Mucosa of rectum (tissue), 2 donors: Measurements from ENCODE around the gene KIAA1217.

ENCODE experiments used
- H3K27ac ChIP-seq, 2 donors: one replicate each; pipeline ENCODE4 v1.7.0; 2013; ENCODE audit warnings: inconsistent platforms in 2 of 2, low read depth in 2 of 2, low read length in 2 of 2
- H3K27me3 ChIP-seq, 2 donors: one replicate each; pipeline ENCODE4 v1.7.0; 2013; ENCODE audit warnings: low read length in 2 of 2; ENCODE audit not compliant: control insufficient read depth in 2 of 2, insufficient read depth in 2 of 2
- H3K36me3 ChIP-seq, 2 donors: one replicate each; pipeline ENCODE4 v1.7.0; 2013; ENCODE audit warnings: low read length in 2 of 2; ENCODE audit not compliant: control insufficient read depth in 2 of 2, insufficient read depth in 2 of 2
- H3K4me1 ChIP-seq, 2 donors: one replicate each; pipeline ENCODE4 v1.7.0; 2013; ENCODE audit warnings: low read length in 2 of 2, mild to moderate bottlenecking in 1 of 2; ENCODE audit not compliant: control insufficient read depth in 2 of 2, insufficient read depth in 2 of 2
- H3K4me3 ChIP-seq, 2 donors: one replicate each; pipeline ENCODE4 v1.7.0; 2013; ENCODE audit warnings: low read length in 2 of 2
- H3K9ac ChIP-seq, 2 donors: one replicate each; pipeline ENCODE4 v1.7.0; 2013; ENCODE audit warnings: low read length in 2 of 2, low read depth in 1 of 2, mild to moderate bottlenecking in 1 of 2
- H3K9me3 ChIP-seq, 2 donors: one replicate each; pipeline ENCODE4 v1.7.0; 2013; ENCODE audit warnings: low read length in 2 of 2; ENCODE audit not compliant: control insufficient read depth in 2 of 2
- donor health status: healthy.
- donor health status: Normal muscosa, but diverticular disease.

Gene KIAA1217

DNA sequence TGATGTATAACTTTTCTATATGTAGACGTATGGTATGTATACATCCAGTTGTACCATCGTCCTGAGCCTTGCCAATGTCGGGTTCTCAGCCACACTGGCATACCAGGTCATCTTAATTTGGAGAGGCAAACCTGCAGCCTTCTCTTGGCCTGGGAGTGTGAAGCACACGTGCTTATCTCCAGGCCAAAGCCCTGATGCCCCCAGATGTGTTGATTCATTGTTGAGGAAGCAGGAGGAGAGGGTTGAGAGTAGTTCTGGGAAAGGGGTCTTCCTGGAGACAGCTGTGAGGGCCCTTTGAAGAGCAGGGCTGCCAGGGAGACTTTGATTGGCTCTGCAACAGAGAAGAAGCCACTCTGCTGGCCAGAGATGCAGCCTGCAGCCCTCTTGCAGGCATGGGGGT is 359.1 kb downstream of the KIAA1217 start:
- Histone ChIP-seq H3K27me3 (no peaks in the 10 kb centered on the region), H3K9ac (no peak overlapping the region), H3K27ac (no peak overlapping the region), H3K9me3 (no peaks in the 10 kb centered on the region), H3K4me1 (no peaks in the 10 kb centered on the region), H3K4me3 (no peak overlapping the region), H3K36me3 (no peaks in the 10 kb centered on the region)

DNA sequence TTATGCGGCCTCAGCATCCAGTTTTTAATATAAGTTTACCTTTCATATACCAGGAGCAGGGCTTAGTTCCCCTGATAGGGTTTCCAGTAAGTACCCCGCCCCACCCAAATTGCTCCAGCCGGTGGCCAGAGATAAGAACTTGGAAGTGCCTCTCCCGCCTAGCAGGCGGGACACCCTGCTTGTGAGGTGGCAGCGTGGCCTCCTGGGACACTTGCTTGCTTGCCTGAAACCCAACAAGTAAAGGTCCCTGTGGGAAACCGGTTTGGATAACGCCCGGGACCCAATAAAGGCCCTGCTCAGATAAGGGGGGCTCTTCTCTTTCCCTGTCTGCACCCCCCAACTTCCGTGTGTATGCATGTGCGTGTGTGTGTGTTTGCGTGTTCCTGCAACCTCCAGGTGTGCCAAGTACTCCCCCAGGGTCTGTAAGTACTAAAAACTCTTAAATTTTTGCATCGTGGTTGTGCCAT is 360.4 kb downstream of the KIAA1217 start:
- H3K4me1 ChIP-seq: no peaks in the 10 kb centered on the region
- H3K9ac ChIP-seq: no peak overlapping the region
- no peaks in the 10 kb centered on the region for H3K27me3 ChIP-seq
- no peak overlapping the region for H3K4me3 ChIP-seq
- no peaks in the 10 kb centered on the region for H3K9me3 ChIP-seq
- H3K27ac ChIP-seq: no peak overlapping the region
- no peaks in the 10 kb centered on the region for H3K36me3 ChIP-seq

DNA sequence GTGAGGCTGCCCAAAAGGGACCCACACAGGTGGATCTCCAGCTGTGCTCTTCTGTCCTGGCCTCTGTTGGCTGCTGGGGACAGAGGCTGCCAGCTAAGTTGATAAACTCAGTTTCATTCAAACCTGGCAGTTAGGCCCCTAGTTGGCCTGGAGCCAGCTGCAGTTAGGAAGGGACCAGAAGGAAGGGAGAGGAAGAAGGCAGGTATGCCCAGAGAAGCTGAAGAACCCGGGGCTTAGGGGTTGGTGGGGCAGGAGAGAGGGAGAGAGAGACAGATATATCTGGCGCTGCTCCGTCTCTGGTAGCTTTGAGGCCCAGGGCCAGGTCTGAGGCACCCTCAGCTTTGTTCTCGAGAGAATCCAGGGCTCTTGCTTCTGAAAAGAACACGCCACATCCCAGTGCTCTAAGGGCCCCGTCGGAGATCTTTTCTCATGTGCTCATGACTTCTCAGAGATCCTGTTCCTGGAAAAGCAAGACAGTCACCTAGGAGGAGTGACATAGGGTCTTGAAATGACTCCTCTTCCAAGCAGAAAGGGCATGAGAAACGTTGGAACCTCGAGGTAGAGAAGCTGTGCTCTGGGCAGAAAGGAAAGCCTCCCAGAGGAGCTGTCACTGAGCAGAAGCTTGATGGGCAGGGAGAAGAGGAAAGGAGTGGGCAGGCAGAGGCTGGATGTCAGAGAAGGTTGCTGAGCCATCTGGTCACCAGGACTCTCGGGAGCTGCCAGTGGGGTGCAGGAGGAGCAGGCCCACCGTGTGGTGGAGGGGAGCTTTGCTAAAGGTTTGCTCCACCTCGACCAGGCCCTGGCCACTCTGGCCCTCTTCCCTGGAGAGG is 361.1 kb downstream of the KIAA1217 start:
- Histone ChIP-seq H3K36me3 (no peaks in the 10 kb centered on the region), H3K9me3 (no peaks in the 10 kb centered on the region), H3K4me3 (no peak overlapping the region), H3K4me1 (no peaks in the 10 kb centered on the region), H3K27me3 (no peaks in the 10 kb centered on the region), H3K9ac (no peak overlapping the region), H3K27ac (no peak overlapping the region)

DNA sequence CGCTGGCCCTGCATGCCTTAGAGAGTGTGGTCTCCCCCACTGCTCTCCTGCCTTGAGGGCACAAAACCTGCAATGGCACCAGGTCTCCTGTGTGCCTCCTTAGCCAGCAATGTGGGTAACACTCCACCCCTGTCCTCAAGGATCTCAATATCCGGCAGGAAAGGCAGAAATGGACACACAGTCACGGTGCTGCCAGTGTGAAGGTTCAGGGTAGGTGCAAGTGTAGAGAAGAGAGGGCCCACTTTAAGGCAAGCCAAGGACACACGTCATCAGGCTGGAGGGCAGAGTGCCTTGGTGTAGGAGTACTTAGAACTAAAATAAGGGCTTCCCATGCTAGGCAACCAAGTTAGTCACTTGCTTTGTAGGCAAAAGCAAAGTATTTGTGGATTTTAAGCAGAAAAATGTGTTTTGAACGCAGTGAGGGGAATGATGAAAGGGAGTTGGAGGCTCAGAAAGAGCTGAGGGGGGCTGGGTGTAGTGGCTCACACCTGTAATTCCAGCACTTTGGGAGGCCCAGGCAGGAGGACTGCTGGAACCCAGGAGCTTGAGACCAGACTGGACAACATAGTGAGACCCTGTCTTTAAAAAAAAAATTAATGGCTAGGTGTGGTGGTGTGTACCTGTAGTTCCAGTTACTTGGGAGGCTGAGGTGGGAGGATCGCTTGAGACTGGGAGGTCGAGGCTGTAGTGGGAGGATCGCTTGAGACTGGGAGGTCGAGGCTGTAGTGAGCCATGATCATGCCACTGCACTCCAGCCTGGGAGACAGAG is 361.9 kb downstream of the KIAA1217 start:
- Histone ChIP-seq H3K9ac (no peak overlapping the region), H3K4me1 (no peaks in the 10 kb centered on the region), H3K27me3 (no peaks in the 10 kb centered on the region), H3K4me3 (no peak overlapping the region), H3K36me3 (no peaks in the 10 kb centered on the region), H3K9me3 (no peaks in the 10 kb centered on the region), H3K27ac (no peak overlapping the region)

DNA sequence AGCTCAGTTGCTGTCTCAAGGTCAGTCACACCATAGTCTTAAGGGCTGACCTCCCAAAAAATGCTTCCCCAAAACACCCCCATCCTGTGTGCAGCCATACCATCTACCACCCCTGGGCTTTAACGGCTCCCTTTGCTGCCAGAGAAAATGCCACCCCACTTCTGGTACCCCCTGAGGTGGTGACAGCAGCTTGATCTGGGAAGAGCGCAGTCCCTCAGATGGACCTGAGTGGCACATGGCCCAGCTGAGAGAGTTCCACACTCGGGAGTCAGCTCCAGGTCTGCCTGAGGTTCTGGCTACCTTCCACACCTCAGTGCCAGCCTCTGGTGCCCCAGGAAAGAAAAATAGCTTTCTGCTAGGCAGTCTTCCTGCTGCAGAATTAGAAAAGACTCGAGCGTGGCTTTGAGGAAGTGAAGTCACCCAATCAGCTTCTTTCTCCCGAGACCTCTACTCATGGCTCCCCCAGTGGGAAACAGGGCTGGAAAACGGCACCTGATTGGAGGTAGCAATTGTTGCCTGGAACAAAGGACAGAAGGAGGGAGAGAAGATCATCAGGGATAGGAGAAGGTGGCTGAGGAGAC is 363.0 kb downstream of the KIAA1217 start:
- Histone ChIP-seq H3K9ac (no peak overlapping the region), H3K9me3 (no peaks in the 10 kb centered on the region), H3K27ac (no peak overlapping the region), H3K36me3 (no peaks in the 10 kb centered on the region), H3K4me1 (no peaks in the 10 kb centered on the region), H3K27me3 (no peaks in the 10 kb centered on the region), H3K4me3 (no peak overlapping the region)

DNA sequence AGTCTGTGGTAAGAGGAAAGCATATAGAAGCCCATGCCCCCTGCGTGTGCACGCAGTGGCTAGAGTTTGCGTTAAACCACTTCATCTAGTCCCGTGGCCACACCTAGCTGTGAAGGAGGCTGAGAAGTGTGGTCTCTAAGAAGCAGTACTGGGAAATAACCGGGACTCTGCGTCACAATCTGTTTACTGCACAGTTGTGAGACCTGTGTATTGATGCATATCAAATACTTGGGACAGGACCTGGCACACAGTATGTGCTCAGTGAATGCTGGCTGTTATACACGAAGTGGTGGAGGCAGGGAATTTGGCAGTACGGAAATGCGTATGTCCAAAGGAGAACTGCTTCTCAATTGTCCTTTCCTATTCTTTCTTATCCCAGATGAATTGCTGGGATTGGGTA is 365.2 kb downstream of the KIAA1217 start:
- Histone ChIP-seq H3K9ac (no peak overlapping the region), H3K4me3 (no peak overlapping the region), H3K9me3 (no peaks in the 10 kb centered on the region), H3K27me3 (no peaks in the 10 kb centered on the region), H3K36me3 (no peaks in the 10 kb centered on the region), H3K27ac (no peak overlapping the region), H3K4me1 (no peaks in the 10 kb centered on the region)

DNA sequence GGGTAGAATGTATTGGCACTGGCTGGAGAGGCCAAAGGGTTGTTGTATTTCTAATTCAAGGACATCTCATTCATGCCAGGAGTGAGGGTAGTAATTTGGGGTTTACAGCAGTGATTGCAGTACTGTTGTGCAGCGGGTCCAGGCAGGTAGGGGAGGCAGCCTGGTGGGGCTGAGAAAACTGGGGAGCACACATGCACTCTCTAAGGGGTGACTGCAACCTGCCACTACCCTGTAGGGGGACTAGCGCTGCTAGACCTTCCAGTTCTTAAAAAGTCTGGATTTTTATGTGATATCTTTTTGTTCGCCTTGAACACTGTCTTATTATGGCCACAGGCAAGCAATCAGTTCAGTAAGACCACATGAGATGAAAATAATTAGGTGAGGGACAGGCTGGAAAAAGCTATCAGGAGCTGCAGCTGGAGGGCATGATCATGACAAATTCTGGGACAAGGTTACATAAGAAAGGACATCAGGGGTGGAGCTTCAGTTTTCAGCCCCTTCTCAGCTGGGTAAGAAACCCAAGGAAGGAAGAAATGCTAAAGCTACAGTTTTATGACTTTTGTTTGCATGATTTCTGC is 365.7 kb downstream of the KIAA1217 start:
- Histone ChIP-seq H3K9ac (no peak overlapping the region), H3K4me1 (no peaks in the 10 kb centered on the region), H3K27me3 (no peaks in the 10 kb centered on the region), H3K9me3 (no peaks in the 10 kb centered on the region), H3K27ac (no peak overlapping the region), H3K36me3 (no peaks in the 10 kb centered on the region), H3K4me3 (no peak overlapping the region)

DNA sequence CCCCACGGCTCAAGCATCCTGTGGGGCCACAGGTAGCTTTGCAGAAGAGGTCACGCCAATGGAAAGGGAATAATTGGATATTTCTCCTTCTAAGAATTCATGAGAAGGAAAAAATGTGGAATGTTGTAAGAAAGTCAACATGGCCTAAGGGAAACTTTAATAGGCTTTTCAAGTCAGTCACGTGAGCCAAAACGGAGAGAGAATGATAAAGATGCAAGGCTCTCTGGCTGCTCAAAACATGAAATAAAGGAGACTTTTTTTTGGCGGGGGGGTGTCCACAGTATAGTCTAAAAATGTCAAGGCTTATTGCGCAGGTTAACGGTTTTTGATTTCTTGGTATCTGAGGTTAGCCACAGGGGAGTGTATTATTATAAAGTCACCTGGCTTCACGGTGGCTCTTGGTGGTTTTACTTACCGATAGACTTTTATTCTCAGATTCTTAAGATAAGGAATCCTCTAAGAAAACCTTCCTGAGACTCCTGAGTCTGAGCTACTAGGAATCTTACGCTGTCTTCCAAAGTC is 366.6 kb downstream of the KIAA1217 start:
- Histone ChIP-seq H3K27me3 (no peaks in the 10 kb centered on the region), H3K9ac (no peak overlapping the region), H3K4me3 (no peak overlapping the region), H3K27ac (no peak overlapping the region), H3K36me3 (no peaks in the 10 kb centered on the region), H3K4me1 (no peaks in the 10 kb centered on the region), H3K9me3 (no peaks in the 10 kb centered on the region)

DNA sequence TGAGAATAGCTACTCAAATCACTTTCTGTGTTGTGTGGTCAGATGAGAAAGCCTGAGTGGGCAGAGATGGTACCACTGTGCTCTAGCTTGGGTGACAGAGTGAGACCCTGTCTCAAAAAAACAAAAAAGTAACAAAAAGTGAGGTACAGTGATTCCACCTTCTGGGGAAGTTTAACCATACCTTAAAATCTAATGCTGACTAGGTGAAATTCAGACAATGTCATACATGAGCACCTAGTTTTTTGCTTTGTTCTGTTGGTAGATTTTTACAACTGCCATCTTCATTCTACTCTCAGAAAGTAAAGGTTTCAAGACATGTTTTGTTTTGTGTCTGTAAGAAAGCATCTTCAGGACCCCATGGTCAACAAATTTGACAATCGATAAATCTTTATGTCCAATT is 370.5 kb downstream of the KIAA1217 start:
- H3K4me1 ChIP-seq: no peaks in the 10 kb centered on the region
- no peak overlapping the region for H3K4me3 ChIP-seq
- no peak overlapping the region for H3K9ac ChIP-seq
- H3K27ac ChIP-seq: no peak overlapping the region
- no peaks in the 10 kb centered on the region for H3K9me3 ChIP-seq
- peaks cover 5 to 8% of the 10 kb centered on the region in 2 donors for H3K36me3 ChIP-seq
- H3K27me3 ChIP-seq: no peaks in the 10 kb centered on the region

DNA sequence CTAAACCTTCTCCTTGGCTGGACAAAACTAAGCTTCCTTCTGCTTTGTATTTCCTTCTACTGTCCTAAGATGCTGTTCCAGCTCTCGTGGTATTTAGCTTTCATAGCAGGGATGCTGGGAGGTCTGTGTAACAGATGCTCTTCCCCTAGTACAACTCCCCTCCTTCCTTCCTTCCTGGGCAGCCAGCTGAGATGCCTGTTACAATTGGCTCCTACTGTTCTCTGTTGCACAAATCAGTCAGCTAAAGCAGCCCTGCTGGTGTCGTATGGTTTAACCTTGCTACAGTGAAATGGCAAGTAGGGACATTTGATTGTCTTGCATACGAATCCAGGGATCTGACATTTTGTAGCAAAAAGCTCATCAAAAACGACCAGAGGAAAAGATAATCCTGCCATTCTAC is 371.0 kb downstream of the KIAA1217 start:
- Histone ChIP-seq H3K4me1 (no peaks in the 10 kb centered on the region), H3K27me3 (no peaks in the 10 kb centered on the region), H3K4me3 (no peak overlapping the region), H3K27ac (no peak overlapping the region), H3K9me3 (no peaks in the 10 kb centered on the region), H3K9ac (no peak overlapping the region), H3K36me3 (peaks cover 7 to 9% of the 10 kb centered on the region in 2 donors)
